HEK293 (cell line): ENCODE results near the gene GRID2.

ENCODE experiments used
- TSHZ1 ChIP-seq: fragments of 450-650 bp; formaldehyde crosslinking; IDR thresholded peaks from 2 replicates; pipeline ENCODE4 v1.5.1; 2016; ENCODE audit warnings: missing biosample characterization, missing genetic modification characterization, borderline replicate concordance
- ZBTB1 ChIP-seq: fragments of 450-650 bp; formaldehyde crosslinking; IDR thresholded peaks from 2 replicates; pipeline ENCODE4 v1.5.1; 2016; ENCODE audit warnings: missing biosample characterization, missing genetic modification characterization
- ZFP3 ChIP-seq: fragments of 450-650 bp; formaldehyde crosslinking; IDR thresholded peaks from 2 replicates; pipeline ENCODE4 v1.5.1; 2016; ENCODE audit warnings: low read depth, missing biosample characterization, missing genetic modification characterization
- ZIC2 ChIP-seq: fragments of 450-650 bp; formaldehyde crosslinking; IDR thresholded peaks from 2 replicates; pipeline ENCODE4 v1.5.1; 2016; ENCODE audit warnings: missing biosample characterization, missing genetic modification characterization
- TF ChIP-seq, protein P1 (sequence below): fragments of 450-650 bp; formaldehyde crosslinking; IDR thresholded peaks from 2 replicates; pipeline ENCODE4 v1.5.1; 2016; ENCODE audit warnings: missing biosample characterization, missing genetic modification characterization
- TF ChIP-seq, protein P2 (sequence below): fragments of 450-650 bp; formaldehyde crosslinking; IDR thresholded peaks from 2 replicates; pipeline ENCODE4 v1.5.1; 2016; ENCODE audit warnings: missing biosample characterization, missing genetic modification characterization, low read depth
- TF ChIP-seq, protein P3 (sequence below): fragments of 450-650 bp; formaldehyde crosslinking; IDR thresholded peaks from 2 replicates; pipeline ENCODE4 v1.5.1; 2016; ENCODE audit warnings: missing biosample characterization, missing genetic modification characterization

DNA sequence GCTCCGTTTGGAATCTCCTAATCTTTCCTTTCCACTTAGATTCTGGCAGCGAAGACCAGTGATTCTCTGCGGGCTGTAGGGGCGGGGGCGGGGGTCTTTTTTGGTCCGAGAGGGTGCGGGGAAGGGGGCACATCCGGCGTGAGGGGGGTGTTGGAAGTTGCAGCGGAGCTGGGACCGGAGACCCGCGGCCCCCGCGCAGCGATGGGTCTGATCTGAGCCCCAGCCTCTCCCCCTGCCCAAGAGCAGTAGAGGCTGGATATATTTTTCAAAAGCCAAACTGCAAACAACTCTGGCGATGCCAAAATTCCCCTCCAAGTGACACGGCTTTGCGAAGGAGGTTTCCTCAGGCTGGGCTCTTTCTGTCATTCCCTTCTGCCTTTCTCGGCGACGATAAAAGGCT, 355 bp downstream of the GRID2 start:
- TF ChIP-seq ZFP3 (tag by site-specific recombination) (no peak), TSHZ1 (tag by site-specific recombination) (no peak), ZIC2 (no peak), ZBTB1 (tag by site-specific recombination) (no peak)
- TF ChIP-seq, protein P1, sequence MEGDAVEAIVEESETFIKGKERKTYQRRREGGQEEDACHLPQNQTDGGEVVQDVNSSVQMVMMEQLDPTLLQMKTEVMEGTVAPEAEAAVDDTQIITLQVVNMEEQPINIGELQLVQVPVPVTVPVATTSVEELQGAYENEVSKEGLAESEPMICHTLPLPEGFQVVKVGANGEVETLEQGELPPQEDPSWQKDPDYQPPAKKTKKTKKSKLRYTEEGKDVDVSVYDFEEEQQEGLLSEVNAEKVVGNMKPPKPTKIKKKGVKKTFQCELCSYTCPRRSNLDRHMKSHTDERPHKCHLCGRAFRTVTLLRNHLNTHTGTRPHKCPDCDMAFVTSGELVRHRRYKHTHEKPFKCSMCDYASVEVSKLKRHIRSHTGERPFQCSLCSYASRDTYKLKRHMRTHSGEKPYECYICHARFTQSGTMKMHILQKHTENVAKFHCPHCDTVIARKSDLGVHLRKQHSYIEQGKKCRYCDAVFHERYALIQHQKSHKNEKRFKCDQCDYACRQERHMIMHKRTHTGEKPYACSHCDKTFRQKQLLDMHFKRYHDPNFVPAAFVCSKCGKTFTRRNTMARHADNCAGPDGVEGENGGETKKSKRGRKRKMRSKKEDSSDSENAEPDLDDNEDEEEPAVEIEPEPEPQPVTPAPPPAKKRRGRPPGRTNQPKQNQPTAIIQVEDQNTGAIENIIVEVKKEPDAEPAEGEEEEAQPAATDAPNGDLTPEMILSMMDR, result no peak
- TF ChIP-seq, protein P2, sequence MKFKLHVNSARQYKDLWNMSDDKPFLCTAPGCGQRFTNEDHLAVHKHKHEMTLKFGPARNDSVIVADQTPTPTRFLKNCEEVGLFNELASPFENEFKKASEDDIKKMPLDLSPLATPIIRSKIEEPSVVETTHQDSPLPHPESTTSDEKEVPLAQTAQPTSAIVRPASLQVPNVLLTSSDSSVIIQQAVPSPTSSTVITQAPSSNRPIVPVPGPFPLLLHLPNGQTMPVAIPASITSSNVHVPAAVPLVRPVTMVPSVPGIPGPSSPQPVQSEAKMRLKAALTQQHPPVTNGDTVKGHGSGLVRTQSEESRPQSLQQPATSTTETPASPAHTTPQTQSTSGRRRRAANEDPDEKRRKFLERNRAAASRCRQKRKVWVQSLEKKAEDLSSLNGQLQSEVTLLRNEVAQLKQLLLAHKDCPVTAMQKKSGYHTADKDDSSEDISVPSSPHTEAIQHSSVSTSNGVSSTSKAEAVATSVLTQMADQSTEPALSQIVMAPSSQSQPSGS, result no peak
- TF ChIP-seq, protein P3, sequence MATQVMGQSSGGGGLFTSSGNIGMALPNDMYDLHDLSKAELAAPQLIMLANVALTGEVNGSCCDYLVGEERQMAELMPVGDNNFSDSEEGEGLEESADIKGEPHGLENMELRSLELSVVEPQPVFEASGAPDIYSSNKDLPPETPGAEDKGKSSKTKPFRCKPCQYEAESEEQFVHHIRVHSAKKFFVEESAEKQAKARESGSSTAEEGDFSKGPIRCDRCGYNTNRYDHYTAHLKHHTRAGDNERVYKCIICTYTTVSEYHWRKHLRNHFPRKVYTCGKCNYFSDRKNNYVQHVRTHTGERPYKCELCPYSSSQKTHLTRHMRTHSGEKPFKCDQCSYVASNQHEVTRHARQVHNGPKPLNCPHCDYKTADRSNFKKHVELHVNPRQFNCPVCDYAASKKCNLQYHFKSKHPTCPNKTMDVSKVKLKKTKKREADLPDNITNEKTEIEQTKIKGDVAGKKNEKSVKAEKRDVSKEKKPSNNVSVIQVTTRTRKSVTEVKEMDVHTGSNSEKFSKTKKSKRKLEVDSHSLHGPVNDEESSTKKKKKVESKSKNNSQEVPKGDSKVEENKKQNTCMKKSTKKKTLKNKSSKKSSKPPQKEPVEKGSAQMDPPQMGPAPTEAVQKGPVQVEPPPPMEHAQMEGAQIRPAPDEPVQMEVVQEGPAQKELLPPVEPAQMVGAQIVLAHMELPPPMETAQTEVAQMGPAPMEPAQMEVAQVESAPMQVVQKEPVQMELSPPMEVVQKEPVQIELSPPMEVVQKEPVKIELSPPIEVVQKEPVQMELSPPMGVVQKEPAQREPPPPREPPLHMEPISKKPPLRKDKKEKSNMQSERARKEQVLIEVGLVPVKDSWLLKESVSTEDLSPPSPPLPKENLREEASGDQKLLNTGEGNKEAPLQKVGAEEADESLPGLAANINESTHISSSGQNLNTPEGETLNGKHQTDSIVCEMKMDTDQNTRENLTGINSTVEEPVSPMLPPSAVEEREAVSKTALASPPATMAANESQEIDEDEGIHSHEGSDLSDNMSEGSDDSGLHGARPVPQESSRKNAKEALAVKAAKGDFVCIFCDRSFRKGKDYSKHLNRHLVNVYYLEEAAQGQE (tag by site-specific recombination), result no peak
